CD4-positive, alpha-beta T cell treated with Interleukin-17A for 4 hours (primary cell): ENCODE data around the gene PDZRN4.
"Not testable (repeated sequence)": the region's sequence is repeated elsewhere in the genome, so short reads cannot be mapped to it uniquely, and the experiment has no call there.

Source experiments
- DNase-seq: peaks from one replicate; pipeline ENCODE4 v3.0.0-alpha.2; 2020; ENCODE audit warnings: mixed read lengths

Gene PDZRN4

GRCh38 chr12:41287500-41288141, 99.5 kb downstream of the PDZRN4 start:
- no peak for DNase-seq

DNA sequence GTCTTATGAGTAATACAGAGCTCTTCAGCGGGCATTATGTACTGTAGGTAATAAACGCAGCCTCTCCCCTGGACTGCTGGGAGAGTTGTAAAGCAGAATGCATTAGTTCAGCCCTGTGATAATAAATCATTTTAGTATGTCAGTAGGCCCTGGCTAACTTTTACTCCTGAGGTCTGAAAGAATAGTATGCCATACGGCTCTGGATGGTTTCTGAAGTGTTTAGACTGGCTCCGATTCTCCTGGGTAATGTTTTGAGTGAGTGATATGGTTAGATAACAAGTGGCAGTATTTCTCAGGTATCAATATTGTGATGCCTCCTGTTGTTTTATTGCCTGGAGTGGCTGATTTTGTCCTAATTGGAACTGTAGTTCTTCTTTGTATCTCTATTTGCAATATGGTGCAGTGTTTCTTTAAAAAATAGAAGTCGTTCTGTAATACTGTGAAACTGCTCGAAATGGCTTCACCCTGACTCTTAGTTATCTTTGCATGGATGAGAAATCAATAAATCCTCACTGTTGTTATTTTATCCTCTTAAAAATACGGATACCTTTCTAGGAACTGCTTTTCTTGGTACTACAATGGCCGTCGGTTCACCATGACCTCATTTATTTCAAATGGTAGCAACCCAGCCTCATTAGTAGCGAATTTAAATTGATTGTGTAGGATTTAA, 100.2 kb downstream of the PDZRN4 start:
- no peak for DNase-seq

DNA sequence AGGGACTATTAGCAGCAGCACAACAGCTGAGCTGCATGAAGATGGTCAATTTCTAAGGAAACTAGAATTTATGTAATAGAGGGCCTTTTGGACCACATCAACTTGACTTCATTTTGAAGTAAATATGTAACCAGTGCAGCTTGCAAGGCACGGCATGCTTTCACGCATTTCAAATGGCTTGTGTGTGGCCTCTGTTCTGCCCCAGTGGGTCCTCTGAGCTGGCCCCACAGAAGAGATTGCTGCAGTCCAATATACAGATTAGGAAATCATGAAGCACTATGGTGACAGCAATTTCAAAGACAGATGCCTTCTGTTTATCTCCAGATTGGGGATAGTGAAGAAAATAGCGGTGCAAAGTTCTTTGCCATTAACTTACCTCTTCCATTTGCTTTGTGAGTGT, 101.4 kb downstream of the PDZRN4 start:
- DNase-seq, result no peak

GRCh38 chr12:41293011-41293410, 104.9 kb downstream of the PDZRN4 start:
- DNase-seq, result no peak

DNA sequence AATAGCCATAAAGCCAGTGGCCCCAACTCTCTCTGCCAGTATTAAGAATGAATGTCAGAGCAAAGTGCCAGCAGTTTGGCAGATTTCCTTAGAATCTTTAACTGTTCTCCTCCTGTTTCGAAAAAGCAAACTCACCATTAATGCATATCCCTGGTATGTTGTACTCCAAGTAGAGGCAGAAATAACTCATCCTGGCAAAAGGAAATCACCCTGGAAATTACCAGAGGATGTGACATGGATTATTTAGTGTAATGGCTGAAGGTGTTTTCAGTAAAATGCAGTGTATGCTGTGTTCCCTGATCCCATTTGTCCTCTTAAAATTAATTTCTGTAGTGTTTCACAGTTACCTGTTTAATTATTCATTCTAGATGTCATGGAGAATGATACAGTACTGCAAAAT, 105.3 kb downstream of the PDZRN4 start:
- DNase-seq, result no peak

DNA sequence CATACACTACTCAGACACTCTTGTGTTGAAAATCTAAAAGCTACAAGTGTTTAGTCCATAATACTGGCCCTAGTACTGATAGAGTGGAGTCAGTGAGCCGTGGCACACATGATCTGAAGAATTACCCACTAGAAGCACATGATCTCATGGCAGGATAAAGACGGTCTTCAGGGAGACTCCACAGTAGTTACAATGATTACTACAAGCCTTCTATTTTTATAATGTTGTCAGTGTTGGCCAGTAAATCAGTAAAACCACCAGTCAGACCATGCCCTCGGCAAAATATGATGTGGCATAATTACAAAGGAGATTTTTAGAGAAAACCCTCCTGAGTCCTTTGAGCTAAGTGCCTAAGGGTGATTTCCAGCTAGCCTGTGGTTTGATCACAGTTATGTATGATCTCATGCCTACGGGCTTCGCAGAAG, 114.9 kb downstream of the PDZRN4 start:
- DNase-seq, result no peak

DNA sequence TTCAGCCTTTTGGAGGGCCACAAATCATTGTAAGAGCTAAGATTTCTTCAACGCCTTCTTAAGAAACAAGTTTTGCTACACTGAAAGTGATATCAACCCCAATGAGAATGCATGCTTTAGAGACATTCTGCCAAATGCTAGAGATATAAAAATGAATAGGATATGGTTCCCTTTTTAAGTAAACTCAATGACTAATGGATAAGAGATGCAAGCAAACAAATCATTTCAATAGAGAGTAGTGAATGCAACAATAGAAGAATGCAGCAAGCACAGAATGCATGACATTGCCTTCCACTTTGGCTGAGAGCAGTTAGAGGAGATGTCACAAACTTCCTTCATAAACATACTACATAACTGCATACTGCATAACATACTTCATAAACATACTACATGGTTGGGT, 116.4 kb downstream of the PDZRN4 start:
- DNase-seq, result no peak

GRCh38 chr12:41310367-41310766, 122.2 kb downstream of the PDZRN4 start:
- DNase-seq, result no peak

DNA sequence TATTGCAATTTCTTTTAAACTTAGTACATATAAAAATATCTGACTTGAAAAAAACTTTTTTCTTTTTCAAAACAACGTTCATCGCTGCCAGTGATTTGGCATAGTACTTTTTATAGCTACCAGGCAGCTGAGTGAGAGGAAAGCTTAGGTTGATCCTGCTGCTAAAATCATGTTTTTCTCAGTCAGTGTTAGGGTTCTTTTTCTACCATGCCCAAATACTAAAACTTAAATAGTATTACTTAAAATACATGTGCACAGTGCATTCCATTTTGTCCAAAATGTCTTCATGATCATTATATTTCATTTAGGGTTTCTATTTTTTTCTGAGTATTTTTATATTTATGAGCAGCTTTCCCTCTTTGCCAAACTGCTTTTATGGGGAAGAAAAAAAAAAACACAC, 123.8 kb downstream of the PDZRN4 start:
- no peak for DNase-seq

DNA sequence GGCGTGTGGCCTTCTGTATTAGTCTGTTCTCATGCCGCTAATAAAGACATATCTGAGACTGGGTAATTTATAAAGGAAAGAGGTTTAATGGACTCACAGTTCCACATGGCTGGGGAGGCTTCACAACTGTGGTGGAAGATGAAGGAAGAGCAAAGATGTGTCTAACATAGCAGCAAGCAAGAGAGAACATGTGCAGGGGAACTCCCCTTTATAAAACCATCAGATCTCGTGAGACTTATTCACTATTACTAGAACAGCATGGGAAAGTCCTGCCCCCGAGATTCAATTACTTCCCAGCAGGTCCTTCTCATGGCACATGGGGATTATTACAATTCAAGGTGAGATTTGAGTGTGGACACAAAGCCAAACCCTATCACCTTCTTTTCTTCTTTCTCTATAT, 124.3 kb downstream of the PDZRN4 start:
- DNase-seq, result not testable (repeated sequence)

- no peak for DNase-seq
These were observed 137.2 kb downstream of the PDZRN4 start for GRCh38 chr12:41325336-41325735.

DNA sequence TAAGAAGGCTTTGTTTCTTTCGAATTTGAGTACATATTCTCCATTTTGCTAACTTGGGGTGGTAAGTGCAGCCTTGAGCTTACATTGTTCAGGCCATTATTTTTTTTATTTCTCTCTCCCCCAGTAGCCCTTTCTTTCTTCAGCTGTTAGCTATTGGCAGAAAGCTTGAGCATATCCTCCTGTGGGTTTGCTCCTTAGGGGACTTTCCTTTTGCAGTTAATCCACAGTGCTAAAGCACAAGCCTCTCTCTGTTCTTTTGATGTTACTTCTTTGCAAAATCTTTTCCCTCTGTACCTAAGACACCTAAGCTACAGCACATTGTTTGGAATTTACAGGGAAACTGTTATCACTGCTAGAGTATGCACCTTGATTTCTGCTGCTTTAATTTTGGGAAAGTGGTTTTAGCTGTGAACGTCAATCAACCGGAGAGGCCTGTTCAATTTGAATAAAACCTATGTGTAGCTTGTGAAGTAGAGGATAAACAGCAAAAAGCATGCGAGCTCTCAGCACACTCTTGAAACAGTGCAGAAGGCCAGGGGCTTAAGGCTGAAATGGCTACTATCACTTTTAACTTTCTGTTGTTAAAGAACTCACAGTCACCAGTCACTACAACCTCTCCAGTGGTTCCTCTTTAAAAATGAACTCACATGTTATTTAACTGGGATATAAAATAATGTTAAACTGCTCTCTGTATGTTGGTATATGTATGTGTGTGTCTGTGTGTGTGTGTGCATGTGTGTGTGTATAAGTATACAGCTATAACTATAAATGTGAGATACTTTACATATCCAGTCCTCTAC, 139.2 kb downstream of the PDZRN4 start:
- DNase-seq, result no peak

DNA sequence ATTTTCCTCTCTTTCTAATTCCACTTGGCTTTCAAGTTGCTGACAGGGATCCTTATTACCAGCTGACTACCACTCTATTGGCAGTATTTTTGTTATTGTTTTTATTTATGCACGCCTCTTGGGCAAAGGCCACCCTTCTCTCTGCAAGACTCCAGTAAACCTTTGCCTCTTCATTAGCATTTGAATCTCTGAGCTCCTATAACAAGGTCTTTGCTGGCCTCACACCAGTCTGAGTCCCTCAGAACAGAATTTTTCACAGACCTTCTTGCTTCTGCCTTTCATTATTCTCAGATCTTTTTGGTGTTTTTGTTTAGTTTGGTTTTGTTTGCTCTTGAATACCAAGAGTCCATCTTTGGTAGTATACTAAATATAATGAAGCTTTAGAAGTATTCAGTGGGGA, 145.9 kb downstream of the PDZRN4 start:
- no peak for DNase-seq

- no peak for DNase-seq
These were observed 146.3 kb downstream of the PDZRN4 start for GRCh38 chr12:41334390-41334789.

GRCh38 chr12:41336041-41336549, 148.0 kb downstream of the PDZRN4 start:
- DNase-seq, result no peak

- DNase-seq, result no peak
These were observed 151.7 kb downstream of the PDZRN4 start for GRCh38 chr12:41339784-41340183.

DNA sequence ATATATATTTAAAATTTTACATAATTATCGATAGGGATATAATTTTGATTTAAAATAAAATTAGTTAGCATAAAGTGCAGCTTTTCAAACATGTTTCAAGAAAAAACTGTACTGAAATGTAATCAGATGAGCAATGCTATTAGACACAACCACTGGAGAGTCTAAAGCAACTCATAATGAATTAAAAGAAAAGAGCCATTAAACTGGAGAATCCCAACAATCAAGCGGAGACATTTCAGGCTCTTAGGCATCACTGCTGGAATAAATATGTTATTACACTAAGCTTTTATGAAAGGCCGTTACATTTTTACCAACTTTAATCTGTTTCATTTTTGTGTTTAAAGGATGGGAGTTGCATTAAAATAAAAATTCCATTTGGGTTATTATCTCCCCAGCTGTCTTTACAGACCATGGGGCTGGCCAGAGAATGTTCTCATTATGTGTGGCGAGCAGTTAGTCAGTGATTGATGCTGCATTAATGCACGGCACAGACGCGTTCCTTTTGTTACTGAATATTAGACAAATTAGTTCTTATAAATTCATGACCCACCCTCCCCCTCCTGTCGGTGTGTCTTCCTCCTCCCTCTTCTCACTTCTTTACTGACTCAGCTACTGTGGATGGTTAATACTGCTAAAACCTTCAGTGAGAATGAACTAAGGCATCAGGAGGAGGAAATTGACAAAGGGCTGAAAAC, 156.8 kb downstream of the PDZRN4 start:
- no peak for DNase-seq

GRCh38 chr12:41348198-41348597, 160.1 kb downstream of the PDZRN4 start:
- DNase-seq, result no peak

DNA sequence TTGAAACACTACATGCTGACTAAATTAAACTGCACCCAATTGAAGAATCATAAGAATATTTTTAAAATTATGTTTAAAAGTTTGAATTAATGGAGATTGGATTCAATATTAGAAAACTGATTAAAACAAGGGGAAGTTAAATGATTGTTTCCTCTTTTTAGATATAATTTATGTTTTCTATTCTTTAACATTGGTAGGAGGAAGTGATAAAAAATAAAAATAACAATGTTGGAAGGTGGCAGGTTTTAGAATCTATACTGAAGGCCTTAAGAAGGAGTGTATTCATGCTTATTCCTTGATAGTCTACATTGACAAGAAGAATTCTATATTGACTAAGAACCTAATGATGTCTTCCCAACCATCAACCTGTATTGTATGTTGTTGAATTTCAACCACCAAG, 168.1 kb downstream of the PDZRN4 start:
- DNase-seq, result no peak

GRCh38 chr12:41361738-41362137, 173.6 kb downstream of the PDZRN4 start:
- no peak for DNase-seq

DNA sequence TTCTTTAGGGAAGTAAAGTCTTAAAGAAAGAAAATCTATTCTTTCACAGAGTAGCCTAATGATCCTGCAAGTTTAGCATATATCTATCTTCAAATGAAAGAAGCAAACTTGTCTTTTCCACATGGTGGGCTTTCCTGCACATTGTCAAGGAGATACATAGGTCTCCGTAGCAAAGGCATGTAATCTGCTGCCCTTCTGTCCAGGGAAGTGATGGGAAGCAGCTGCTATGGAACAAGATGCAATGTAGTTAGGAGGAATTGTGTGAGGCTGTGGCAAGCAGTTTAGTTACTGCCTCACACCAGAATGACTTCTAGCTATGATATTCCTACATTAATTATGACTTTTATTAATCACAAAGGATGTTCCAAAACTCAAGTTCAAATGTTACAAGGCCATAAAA, 174.4 kb downstream of the PDZRN4 start:
- no peak for DNase-seq

DNA sequence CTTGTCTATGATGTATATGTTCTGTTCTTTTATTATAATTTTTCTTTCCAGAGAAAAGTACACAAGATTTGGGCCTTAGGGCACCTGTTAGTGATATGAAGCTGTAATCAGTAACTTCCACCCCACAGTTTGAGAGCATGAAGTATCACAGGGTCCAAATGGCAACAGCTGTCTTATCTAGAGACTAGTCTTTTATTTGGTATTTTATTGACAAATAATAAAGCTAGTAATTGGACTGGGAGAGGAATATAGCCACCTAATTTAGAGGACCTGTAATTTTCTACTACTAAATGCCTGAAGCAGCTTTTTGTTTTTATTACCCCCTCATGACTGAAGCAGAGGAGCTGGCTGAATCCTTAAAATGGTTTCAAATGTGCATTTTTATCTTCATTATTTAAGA, 174.8 kb downstream of the PDZRN4 start:
- DNase-seq, result no peak

DNA sequence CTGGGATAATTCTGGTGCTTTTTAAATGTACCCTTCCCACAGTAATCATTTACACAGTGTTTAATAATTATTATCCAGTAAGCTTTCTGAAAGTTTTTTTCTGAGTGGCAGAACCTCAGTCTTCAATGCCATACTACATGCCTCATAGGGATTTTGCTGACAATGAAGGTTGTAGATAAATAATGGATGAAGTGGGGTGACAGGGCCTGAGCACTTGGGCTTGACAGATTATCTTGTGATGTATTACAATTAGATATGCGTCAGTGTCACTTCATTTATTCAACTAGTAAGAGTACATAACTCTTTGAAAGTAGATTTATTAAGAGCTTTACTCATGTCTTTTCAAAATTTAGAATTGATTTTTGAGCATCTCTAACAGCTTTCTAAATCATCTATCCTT, 176.1 kb downstream of the PDZRN4 start:
- no peak for DNase-seq
